Measurements from ENCODE around the gene KLF9. TPM values are rescaled to one million over a fixed set of nuclear protein-coding genes. Genes with fewer than 3 reads are reported as not detected.
A peak's percentile ranks its signal among the peaks of the same experiment; 100 is the strongest.

Gene KLF9
- total RNA-seq, 3 donors from 2014 or later (not counting 1 experiment from before 2014, with no cell fraction given): 47.7 to 79.3 (median 51.2) TPM

DNA sequence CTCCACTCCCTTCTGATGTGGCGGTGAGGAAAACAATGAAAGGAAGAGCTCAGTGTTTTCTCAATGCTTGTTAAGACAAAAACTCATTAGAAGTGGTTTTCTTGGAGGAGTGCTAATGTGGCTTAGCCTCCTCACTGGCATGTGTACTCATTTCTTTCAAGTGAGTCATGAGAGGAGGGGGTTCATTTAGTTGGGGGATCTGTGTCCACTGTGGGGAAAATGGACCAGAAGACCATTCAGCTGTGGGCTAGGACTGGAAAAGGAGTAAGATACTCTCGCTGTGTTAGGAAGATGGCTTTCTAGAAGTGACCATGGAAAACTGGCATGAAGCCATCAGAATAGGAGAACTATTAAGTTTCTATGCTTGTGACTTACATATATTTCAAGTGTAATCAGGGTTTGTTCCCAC, 23.5 kb downstream of the KLF9 start:
- Histone ChIP-seq H3K9me3 (ENCODE audit: control insufficient read depth, insufficient read depth, low read length) (no peaks in the 10 kb centered on the region), H3K4me3 (ENCODE audit: low read length) (no peak overlapping the region), H3K27ac (ENCODE audit: low read length) (no peak overlapping the region), H3K36me3 (ENCODE audit: control insufficient read depth, insufficient read depth, low read length) (peaks cover 8% of the 10 kb centered on the region), H3K4me1 (ENCODE audit: control insufficient read depth, insufficient read depth, low read length) (peaks cover 19% of the 10 kb centered on the region), H3K27me3 (ENCODE audit: control insufficient read depth, insufficient read depth, low read length) (no peaks in the 10 kb centered on the region)
- no peaks in the 10 kb centered on the region for H3K27me3 Mint-ChIP-seq (ENCODE audit: low read depth in 2 of 2)
- ATAC-seq (no peak), DNase-seq (no peak)
- peaks cover 7% of the 10 kb centered on the region for H3K36me3 Mint-ChIP-seq
- TF ChIP-seq, protein P1, sequence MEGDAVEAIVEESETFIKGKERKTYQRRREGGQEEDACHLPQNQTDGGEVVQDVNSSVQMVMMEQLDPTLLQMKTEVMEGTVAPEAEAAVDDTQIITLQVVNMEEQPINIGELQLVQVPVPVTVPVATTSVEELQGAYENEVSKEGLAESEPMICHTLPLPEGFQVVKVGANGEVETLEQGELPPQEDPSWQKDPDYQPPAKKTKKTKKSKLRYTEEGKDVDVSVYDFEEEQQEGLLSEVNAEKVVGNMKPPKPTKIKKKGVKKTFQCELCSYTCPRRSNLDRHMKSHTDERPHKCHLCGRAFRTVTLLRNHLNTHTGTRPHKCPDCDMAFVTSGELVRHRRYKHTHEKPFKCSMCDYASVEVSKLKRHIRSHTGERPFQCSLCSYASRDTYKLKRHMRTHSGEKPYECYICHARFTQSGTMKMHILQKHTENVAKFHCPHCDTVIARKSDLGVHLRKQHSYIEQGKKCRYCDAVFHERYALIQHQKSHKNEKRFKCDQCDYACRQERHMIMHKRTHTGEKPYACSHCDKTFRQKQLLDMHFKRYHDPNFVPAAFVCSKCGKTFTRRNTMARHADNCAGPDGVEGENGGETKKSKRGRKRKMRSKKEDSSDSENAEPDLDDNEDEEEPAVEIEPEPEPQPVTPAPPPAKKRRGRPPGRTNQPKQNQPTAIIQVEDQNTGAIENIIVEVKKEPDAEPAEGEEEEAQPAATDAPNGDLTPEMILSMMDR (IDR thresholded peaks at IDR 0.05): no peak
- H3K4me3 Mint-ChIP-seq: peak overlapping the region; percentile 49
- WGBS (ENCODE audit: insufficient coverage): 89% methylated on average over 2 of the region's 2 CpGs
- H3K27ac Mint-ChIP-seq: peak overlapping the region; percentile 74 to 84
- no peaks in the 10 kb centered on the region for H3K9me3 Mint-ChIP-seq
- peaks cover 77 to 82% of the 10 kb centered on the region in 2 donors for H3K4me1 Mint-ChIP-seq
- intact Hi-C loops (cut with micrococcal nuclease): loop anchor here (5.0 kb wide), 1 partner anchor 39 kb away; no protein-coding TSS in a partner anchor

DNA sequence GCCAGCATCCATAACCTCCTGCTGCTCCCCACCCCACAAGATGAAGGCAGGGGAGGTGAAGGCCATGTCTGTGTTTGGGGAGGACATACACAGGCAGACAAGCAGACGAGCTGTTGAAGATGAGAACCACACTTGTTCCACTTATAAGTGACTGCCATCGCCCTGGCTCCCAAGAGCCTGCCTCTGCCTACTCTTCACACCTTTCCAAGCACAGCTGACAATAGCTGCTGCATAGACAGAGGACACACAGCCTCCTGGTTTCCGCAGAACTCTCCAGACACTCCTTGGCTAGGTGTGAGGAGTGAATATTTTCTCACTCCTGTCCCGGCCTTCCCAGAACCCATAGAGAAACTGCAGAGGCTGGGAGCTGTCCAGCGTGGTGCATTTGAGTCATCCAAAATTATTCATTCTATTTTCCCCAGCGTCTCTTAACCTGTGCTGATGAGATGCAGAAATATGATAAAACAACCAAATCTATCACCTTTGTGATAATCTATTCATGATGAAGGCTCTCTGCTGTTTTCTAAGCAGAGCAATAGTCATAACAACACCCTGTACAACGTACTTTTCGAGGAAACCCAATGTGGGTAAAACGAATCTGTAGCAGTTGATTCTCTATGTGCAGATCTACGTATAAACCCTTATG, 24.7 kb downstream of the KLF9 start:
- intact Hi-C loops (cut with micrococcal nuclease): loop anchor here (5.0 kb wide), 2 partner anchors 37 to 1858 kb away; no protein-coding TSS in a partner anchor
- peaks cover 15% of the 10 kb centered on the region for H3K4me1 ChIP-seq (ENCODE audit: control insufficient read depth, insufficient read depth, low read length)
- peak overlapping the region in 1 of 2 donors; percentile 78 for H3K27ac Mint-ChIP-seq
- TF ChIP-seq, protein P1 (IDR thresholded peaks at IDR 0.05): no peak
- H3K9me3 Mint-ChIP-seq: no peaks in the 10 kb centered on the region
- 91% methylated on average over 10 of the region's 10 CpGs for WGBS (ENCODE audit: insufficient coverage)
- no peaks in the 10 kb centered on the region for H3K27me3 ChIP-seq (ENCODE audit: control insufficient read depth, insufficient read depth, low read length)
- H3K4me1 Mint-ChIP-seq: peaks cover 74 to 79% of the 10 kb centered on the region in 2 donors
- no peak overlapping the region for H3K27ac ChIP-seq (ENCODE audit: low read length)
- H3K27me3 Mint-ChIP-seq (ENCODE audit: low read depth in 2 of 2): no peaks in the 10 kb centered on the region
- no peaks in the 10 kb centered on the region for H3K9me3 ChIP-seq (ENCODE audit: control insufficient read depth, insufficient read depth, low read length)
- ATAC-seq: no peak
- no peak overlapping the region for H3K4me3 Mint-ChIP-seq
- H3K36me3 ChIP-seq (ENCODE audit: control insufficient read depth, insufficient read depth, low read length): peaks cover 13% of the 10 kb centered on the region
- DNase-seq: no peak
- H3K36me3 Mint-ChIP-seq: peaks cover 7% of the 10 kb centered on the region
- no peak overlapping the region for H3K4me3 ChIP-seq (ENCODE audit: low read length)

DNA sequence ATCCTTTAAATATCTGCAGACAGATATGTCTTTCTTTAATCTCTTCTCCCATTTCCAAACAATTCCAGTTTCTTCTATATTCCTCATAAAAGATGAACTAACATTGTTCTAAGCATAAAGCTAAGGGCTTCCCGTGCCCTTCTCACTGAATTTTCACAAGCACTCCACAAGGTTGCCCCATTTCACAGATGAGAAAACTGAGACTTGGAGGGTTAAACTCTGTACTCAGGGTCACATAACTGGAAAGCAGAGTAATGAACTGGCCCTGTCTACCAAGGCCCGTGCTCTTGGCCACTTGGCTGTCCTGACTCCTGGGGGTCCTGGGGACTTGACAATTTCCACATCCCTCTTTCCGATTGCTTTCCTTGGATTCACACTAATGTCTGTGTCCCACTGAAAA, 25.3 kb downstream of the KLF9 start:
- H3K36me3 Mint-ChIP-seq: peaks cover 7% of the 10 kb centered on the region
- H3K27me3 Mint-ChIP-seq (ENCODE audit: low read depth in 2 of 2): no peaks in the 10 kb centered on the region
- Histone ChIP-seq H3K4me1 (ENCODE audit: control insufficient read depth, insufficient read depth, low read length) (peaks cover 15% of the 10 kb centered on the region), H3K27ac (ENCODE audit: low read length) (no peak overlapping the region), H3K9me3 (ENCODE audit: control insufficient read depth, insufficient read depth, low read length) (no peaks in the 10 kb centered on the region), H3K4me3 (ENCODE audit: low read length) (no peak overlapping the region), H3K36me3 (ENCODE audit: control insufficient read depth, insufficient read depth, low read length) (peaks cover 16% of the 10 kb centered on the region), H3K27me3 (ENCODE audit: control insufficient read depth, insufficient read depth, low read length) (no peaks in the 10 kb centered on the region)
- intact Hi-C loops (cut with micrococcal nuclease): loop anchor here (5.0 kb wide), 1 partner anchor 1858 kb away; no protein-coding TSS in a partner anchor
- TF ChIP-seq, protein P1 (IDR thresholded peaks at IDR 0.05): no peak
- no peak overlapping the region for H3K4me3 Mint-ChIP-seq
- peak overlapping the region in 1 of 2 donors; percentile 78 for H3K27ac Mint-ChIP-seq
- DNase-seq: no peak
- 98% methylated on average over 3 of the region's 3 CpGs for WGBS (ENCODE audit: insufficient coverage)
- no peak for ATAC-seq
- H3K4me1 Mint-ChIP-seq: peaks cover 69 to 76% of the 10 kb centered on the region in 2 donors
- H3K9me3 Mint-ChIP-seq: no peaks in the 10 kb centered on the region

Measured in natural killer cell (primary cell).